Measurements from ENCODE around the gene SIK3. TPM values are rescaled to one million over a fixed set of nuclear protein-coding genes. Genes with fewer than 3 reads are reported as not detected.
A peak's percentile ranks its signal among the peaks of the same experiment; 100 is the strongest.

Gene SIK3
- total and polyA plus RNA-seq, 11 donors, result 11.8 to 67.4 (median 38.1) TPM

DNA sequence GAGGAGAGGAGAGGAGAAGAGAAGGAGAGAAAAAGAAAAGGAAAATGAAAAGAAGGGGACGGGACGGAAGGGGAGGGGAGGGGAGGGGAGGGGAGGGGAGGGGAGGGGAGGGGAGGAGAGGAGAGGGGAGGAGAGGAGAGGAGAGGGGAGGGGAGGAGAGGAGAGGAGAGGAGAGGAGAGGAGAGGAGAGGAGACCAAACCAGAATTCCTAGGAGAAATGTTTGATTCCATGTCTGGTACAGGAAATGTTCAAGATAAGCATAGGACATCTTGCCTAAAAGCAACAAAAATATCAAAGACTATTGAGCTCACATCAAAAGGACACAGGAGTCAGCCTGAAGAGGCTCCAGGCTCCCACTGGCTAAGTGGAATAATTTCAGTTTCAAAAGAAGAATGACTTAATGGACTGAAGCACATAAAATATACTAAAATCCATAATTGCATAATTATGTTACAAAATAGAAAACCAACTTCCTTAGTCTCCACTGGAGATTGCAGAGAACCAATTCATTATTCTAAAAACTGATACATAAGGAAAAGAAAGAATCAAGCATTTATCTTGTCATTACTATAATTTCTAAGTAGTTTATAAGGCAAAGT, 159.7 kb downstream of the SIK3 start:
- Histone ChIP-seq H3K9me3 (no peaks in the 10 kb centered on the region), H3K36me3 (peaks cover 0 to 11% (median 0%) of the 10 kb centered on the region in 9 donors), H3K27me3 (no peaks in the 10 kb centered on the region), H3K4me3 (no peak overlapping the region), H3K27ac (peak overlapping the region in 1 of 12 donors; percentile 3), H3K4me1 (peaks cover 0 to 16% (median 0%) of the 10 kb centered on the region in 12 donors)
- 81 to 97% methylated on average over 2 of the region's 2 CpGs; no CpG with 5 or more reads in 2 of the 4 donors for WGBS, 4 donors
- ATAC-seq (no peak), DNase-seq (no peak)
- TF ChIP-seq, protein P1, sequence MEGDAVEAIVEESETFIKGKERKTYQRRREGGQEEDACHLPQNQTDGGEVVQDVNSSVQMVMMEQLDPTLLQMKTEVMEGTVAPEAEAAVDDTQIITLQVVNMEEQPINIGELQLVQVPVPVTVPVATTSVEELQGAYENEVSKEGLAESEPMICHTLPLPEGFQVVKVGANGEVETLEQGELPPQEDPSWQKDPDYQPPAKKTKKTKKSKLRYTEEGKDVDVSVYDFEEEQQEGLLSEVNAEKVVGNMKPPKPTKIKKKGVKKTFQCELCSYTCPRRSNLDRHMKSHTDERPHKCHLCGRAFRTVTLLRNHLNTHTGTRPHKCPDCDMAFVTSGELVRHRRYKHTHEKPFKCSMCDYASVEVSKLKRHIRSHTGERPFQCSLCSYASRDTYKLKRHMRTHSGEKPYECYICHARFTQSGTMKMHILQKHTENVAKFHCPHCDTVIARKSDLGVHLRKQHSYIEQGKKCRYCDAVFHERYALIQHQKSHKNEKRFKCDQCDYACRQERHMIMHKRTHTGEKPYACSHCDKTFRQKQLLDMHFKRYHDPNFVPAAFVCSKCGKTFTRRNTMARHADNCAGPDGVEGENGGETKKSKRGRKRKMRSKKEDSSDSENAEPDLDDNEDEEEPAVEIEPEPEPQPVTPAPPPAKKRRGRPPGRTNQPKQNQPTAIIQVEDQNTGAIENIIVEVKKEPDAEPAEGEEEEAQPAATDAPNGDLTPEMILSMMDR (IDR thresholded peaks at IDR 0.05), result no peak
- no peak for TF ChIP-seq POLR2A (IDR thresholded peaks at IDR 0.05)
- intact Hi-C loops (cut with DNase I), result no loop called here

DNA sequence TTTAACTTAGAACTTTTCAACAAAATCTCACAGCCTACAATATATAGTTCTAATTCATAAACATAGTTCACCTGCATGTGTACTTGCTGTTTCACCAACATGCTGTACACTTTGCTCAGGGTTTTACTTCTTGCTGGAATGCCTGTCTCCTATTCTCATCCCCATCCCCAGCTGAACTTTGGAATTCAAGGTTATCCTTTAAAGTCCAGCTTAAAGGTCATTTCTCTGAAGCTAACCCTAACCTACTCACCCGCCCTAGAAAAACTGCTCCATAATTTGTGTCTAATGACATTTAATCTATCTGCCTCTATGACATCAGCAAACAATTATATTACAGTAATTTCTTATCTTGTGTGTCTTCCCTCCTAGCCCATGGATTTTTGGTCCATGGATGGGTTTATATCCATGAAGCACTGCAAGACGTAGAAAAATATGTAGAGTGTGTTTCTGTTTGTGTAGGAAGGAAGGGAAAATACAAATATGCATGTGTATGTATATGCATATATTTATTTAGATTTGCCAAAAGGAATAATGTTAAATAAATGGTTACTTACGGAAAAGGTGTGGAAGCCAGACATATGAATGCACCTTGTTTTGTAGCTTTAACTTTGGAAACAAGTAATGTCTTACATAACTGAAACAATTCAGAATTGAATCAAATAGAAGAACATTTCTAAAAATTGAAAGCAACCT, 161.3 kb downstream of the SIK3 start:
- Histone ChIP-seq H3K4me1 (peaks cover 0 to 26% (median 5%) of the 10 kb centered on the region in 12 donors), H3K27ac (no peak overlapping the region), H3K27me3 (no peaks in the 10 kb centered on the region), H3K4me3 (no peak overlapping the region), H3K9me3 (no peaks in the 10 kb centered on the region), H3K36me3 (peaks cover 0 to 11% (median 0%) of the 10 kb centered on the region in 9 donors)
- no peak for DNase-seq
- intact Hi-C loops (cut with DNase I), result no loop called here
- no peak for ATAC-seq
- no peak for TF ChIP-seq POLR2A (IDR thresholded peaks at IDR 0.05)
- TF ChIP-seq, protein P1 (IDR thresholded peaks at IDR 0.05), result no peak
- 94 to 98% (median 96%) methylated on average over 3 of the region's 3 CpGs for WGBS, 4 donors

DNA sequence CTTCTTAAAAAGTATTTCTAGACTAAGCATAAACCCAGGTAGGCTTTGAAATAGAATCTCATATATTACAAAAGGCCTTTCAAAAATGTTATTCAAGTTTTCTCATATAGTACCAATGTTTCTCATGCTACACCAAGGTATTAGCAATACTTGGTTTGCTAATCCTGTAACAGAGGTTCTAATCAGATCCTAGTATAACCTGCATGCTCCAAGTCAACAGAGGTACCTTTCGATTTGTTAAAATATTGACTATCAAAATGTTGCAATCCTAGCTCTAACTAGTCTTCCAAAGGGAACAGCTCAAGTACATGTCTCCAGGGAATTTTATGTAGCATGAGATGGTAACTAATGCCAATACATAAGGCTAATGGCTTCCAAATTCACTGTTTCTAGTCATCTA, 162.7 kb downstream of the SIK3 start:
- H3K4me3 ChIP-seq, result no peak overlapping the region
- peaks cover 6 to 40% (median 19%) of the 10 kb centered on the region in 12 donors for H3K4me1 ChIP-seq
- ATAC-seq, result no peak
- DNase-seq, result no peak
- H3K27ac ChIP-seq, result no peak overlapping the region
- H3K36me3 ChIP-seq, result peaks cover 0 to 11% (median 0%) of the 10 kb centered on the region in 9 donors
- no peaks in the 10 kb centered on the region for H3K9me3 ChIP-seq
- WGBS, 4 donors, result 97 to 100% (median 99%) methylated on average over 1 of the region's 1 CpG
- H3K27me3 ChIP-seq, result no peaks in the 10 kb centered on the region
- intact Hi-C loops (cut with DNase I), result no loop called here
- no peak for TF ChIP-seq POLR2A (IDR thresholded peaks at IDR 0.05)
- TF ChIP-seq, protein P1 (IDR thresholded peaks at IDR 0.05), result no peak

DNA sequence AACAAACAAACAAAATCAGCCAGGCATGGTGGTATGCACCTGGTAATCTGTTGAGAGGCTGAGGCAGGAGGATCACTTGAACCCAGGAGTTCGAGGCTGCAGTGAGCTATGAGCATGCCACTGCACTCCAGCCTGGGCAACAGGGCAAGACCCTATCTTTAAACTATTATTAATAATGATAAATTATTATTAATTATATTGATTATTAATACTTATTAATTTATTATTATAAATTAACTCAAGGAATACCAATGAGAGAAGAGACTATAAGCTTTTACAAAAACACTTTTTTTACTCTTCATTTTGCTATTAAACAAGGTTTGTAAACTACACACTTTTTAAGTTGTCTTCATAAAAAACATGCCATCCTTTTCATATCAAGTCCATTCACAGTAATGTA, 163.1 kb downstream of the SIK3 start:
- ATAC-seq (no peak), DNase-seq (no peak)
- no peaks in the 10 kb centered on the region for H3K9me3 ChIP-seq
- no peaks in the 10 kb centered on the region for H3K27me3 ChIP-seq
- H3K36me3 ChIP-seq, result peaks cover 0 to 11% (median 0%) of the 10 kb centered on the region in 9 donors
- WGBS, 4 donors, result 96 to 100% (median 100%) methylated on average over 1 of the region's 1 CpG
- TF ChIP-seq POLR2A (IDR thresholded peaks at IDR 0.05), result no peak
- TF ChIP-seq, protein P1 (IDR thresholded peaks at IDR 0.05), result no peak
- intact Hi-C loops (cut with DNase I), result no loop called here
- no peak overlapping the region for H3K4me3 ChIP-seq
- peaks cover 9 to 41% (median 23%) of the 10 kb centered on the region in 12 donors for H3K4me1 ChIP-seq
- H3K27ac ChIP-seq, result no peak overlapping the region

Data from heart left ventricle (tissue), 16 donors.